Body of pancreas (tissue), 4 donors: ENCODE measurements around the gene TMEM217.

Source experiments
- CTCF ChIP-seq, 7 experiments: fragments of 450-650 bp in 4 of 7; fragments of 200-600 bp in 3 of 7; sonication (generic) in 3 of 7; IDR thresholded peaks; one replicate each; pipeline ENCODE4 v1.5.1; 2016 to 2019; ENCODE audit warnings: antibody characterized with exemption in 7 of 7
- POLR2A ChIP-seq, 3 donors: fragments of 450-650 bp; IDR thresholded peaks; one replicate each; pipeline ENCODE4 v1.6.1; 2016; ENCODE audit warnings: antibody characterized with exemption in 3 of 3, mild to moderate bottlenecking in 2 of 3

- TF ChIP-seq POLR2A (IDR thresholded peaks at IDR 0.05) (no peak), CTCF (IDR thresholded peaks at IDR 0.05) (no peak)
These were observed 15.4 kb downstream of the TMEM217 start for GRCh38 chr6:37242429-37243052.
